Activated T-cell treated with anti-CD3 and anti-CD28 coated beads for 1 hour (primary cell): ENCODE data around the gene VWF.

Experiments
- DNase-seq: peaks from one replicate; pipeline ENCODE4 v3.0.0-alpha.2; 2020; ENCODE audit warnings: low read depth

Gene VWF

GRCh38 chr12:6058481-6059161 is 65.8 kb downstream of the VWF start:
- no peak for DNase-seq

GRCh38 chr12:6057700-6058099 is 66.8 kb downstream of the VWF start:
- no peak for DNase-seq

GRCh38 chr12:6056406-6057240 is 67.8 kb downstream of the VWF start:
- peak; percentile 22 for DNase-seq

GRCh38 chr12:6053541-6053940 is 70.9 kb downstream of the VWF start:
- DNase-seq: no peak

GRCh38 chr12:6052940-6053329 is 71.5 kb downstream of the VWF start:
- no peak for DNase-seq

- DNase-seq: no peak
These were observed 72.1 kb downstream of the VWF start for GRCh38 chr12:6052206-6052939.

GRCh38 chr12:6049992-6050391 is 74.5 kb downstream of the VWF start:
- DNase-seq: no peak

- DNase-seq: no peak
These were observed 74.9 kb downstream of the VWF start for GRCh38 chr12:6049587-6049986.

- DNase-seq: no peak
These were observed 76.9 kb downstream of the VWF start for GRCh38 chr12:6047249-6048237.

GRCh38 chr12:6046511-6047180 is 77.8 kb downstream of the VWF start:
- DNase-seq: no peak

GRCh38 chr12:6045438-6045837 is 79.0 kb downstream of the VWF start:
- no peak for DNase-seq

- DNase-seq: no peak
These were observed 80.4 kb downstream of the VWF start for GRCh38 chr12:6044082-6044481.

- no peak for DNase-seq
These were observed 82.0 kb downstream of the VWF start for GRCh38 chr12:6042446-6042845.

- DNase-seq: no peak
These were observed 82.6 kb downstream of the VWF start for GRCh38 chr12:6041891-6042290.

- DNase-seq: no peak
These were observed 83.7 kb downstream of the VWF start for GRCh38 chr12:6040815-6041214.

GRCh38 chr12:6039894-6040601 is 84.4 kb downstream of the VWF start:
- DNase-seq: peak; percentile 27

GRCh38 chr12:6038160-6038559 is 86.3 kb downstream of the VWF start:
- DNase-seq: no peak

GRCh38 chr12:6037459-6037858 is 87.0 kb downstream of the VWF start:
- no peak for DNase-seq

GRCh38 chr12:6036509-6036908 is 88.0 kb downstream of the VWF start:
- no peak for DNase-seq

- DNase-seq: no peak
These were observed 89.9 kb downstream of the VWF start for GRCh38 chr12:6034596-6034995.
